GM18951 (cell line): ENCODE measurements around the gene C11orf42.

Source experiments
- POLR2A ChIP-seq: IDR thresholded peaks from 4 replicates; pipeline ENCODE4 v1.6.1; 2011; ENCODE audit warnings: mild to moderate bottlenecking; ENCODE audit not compliant: insufficient read length, insufficient read depth; ENCODE audit errors: extremely low read depth
- in situ Hi-C: fragments of 300-500 bp; cut with MboI; formaldehyde crosslinking; loops from one replicate; pipeline ENCODE4 v1.12.0; 2022; ENCODE audit warnings: low sequenced_read_pairs, mixed read lengths, inconsistent platforms; ENCODE audit not compliant: unreplicated experiment

Gene C11orf42

GRCh38 chr11:6251120-6251733 lies 45.9 kb downstream of the C11orf42 start:
- in situ Hi-C loops = no loop called here
- no peak for TF ChIP-seq POLR2A

- in situ Hi-C loops = no loop called here
These were observed 46.7 kb downstream of the C11orf42 start for GRCh38 chr11:6251990-6252473.

GRCh38 chr11:6253197-6253596 lies 47.8 kb downstream of the C11orf42 start:
- in situ Hi-C loops = no loop called here
- TF ChIP-seq POLR2A = no peak

More at GRCh38 chr11:6251990-6252473, 46.7 kb downstream of the C11orf42 start:
- no peak for TF ChIP-seq POLR2A

- in situ Hi-C loops = no loop called here
- no peak for TF ChIP-seq POLR2A
These were observed 52.8 kb downstream of the C11orf42 start for GRCh38 chr11:6258141-6258540.

- TF ChIP-seq POLR2A = no peak
- in situ Hi-C loops = no loop called here
These were observed 53.3 kb downstream of the C11orf42 start for GRCh38 chr11:6258571-6259081.

GRCh38 chr11:6260207-6260726 lies 54.9 kb downstream of the C11orf42 start:
- in situ Hi-C loops = no loop called here

More at GRCh38 chr11:6260207-6260726, 54.9 kb downstream of the C11orf42 start:
- no peak for TF ChIP-seq POLR2A
